ENCODE results near the gene DNAI2. TPM values are rescaled to one million over a fixed set of nuclear protein-coding genes. Genes with fewer than 3 reads are reported as not detected.

DNAI2 gene
- total RNA-seq, 1 experiment from 2014 or later, result 0.26 TPM

DNA sequence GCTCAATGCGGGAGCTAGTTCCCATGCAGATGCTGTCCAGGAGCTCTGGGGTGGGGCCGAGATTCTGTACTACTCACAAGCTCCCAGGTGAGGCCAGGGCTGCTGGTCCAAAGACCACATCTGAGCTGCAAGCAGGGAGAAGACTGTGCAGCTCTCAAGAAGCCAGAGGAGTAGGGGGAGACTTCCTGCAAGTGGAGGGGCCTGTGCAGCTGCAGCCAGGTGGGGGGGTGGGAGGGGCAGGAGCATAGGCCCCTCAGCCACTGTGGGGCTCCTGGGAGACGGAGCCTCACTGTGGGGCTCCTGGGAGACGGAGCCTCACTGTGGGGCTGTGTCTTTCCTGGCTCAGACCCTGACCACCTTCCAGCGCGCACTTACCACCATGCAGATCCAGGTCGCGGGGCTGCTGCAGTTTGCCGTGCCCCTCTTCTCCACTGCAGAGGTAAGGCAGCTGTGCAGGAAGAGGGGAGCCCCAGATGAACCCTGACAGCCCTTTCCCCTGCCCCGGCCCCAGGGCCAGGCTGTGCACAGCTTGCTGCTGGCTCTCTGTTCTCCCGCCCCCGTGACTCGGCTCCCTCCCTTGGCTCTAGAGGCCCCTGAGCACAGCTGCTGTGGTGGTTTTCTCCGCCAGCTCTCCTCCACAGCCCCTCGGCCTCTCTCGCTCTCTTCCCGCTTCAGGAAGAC is 24.3 kb upstream of the DNAI2 start (continued):
- TF ChIP-seq, protein P1, sequence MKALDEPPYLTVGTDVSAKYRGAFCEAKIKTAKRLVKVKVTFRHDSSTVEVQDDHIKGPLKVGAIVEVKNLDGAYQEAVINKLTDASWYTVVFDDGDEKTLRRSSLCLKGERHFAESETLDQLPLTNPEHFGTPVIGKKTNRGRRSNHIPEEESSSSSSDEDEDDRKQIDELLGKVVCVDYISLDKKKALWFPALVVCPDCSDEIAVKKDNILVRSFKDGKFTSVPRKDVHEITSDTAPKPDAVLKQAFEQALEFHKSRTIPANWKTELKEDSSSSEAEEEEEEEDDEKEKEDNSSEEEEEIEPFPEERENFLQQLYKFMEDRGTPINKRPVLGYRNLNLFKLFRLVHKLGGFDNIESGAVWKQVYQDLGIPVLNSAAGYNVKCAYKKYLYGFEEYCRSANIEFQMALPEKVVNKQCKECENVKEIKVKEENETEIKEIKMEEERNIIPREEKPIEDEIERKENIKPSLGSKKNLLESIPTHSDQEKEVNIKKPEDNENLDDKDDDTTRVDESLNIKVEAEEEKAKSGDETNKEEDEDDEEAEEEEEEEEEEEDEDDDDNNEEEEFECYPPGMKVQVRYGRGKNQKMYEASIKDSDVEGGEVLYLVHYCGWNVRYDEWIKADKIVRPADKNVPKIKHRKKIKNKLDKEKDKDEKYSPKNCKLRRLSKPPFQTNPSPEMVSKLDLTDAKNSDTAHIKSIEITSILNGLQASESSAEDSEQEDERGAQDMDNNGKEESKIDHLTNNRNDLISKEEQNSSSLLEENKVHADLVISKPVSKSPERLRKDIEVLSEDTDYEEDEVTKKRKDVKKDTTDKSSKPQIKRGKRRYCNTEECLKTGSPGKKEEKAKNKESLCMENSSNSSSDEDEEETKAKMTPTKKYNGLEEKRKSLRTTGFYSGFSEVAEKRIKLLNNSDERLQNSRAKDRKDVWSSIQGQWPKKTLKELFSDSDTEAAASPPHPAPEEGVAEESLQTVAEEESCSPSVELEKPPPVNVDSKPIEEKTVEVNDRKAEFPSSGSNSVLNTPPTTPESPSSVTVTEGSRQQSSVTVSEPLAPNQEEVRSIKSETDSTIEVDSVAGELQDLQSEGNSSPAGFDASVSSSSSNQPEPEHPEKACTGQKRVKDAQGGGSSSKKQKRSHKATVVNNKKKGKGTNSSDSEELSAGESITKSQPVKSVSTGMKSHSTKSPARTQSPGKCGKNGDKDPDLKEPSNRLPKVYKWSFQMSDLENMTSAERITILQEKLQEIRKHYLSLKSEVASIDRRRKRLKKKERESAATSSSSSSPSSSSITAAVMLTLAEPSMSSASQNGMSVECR (CRISPR knock-in tag; IDR thresholded peaks at IDR 0.05; ENCODE audit: borderline replicate concordance), result no peak
- TF ChIP-seq NR1H2 (CRISPR knock-in tag; IDR thresholded peaks at IDR 0.05) (no peak), CREM (CRISPR knock-in tag; IDR thresholded peaks at IDR 0.05) (no peak), NFYB (CRISPR knock-in tag; conservative IDR thresholded peaks at IDR 0.05; ENCODE audit: low read depth) (no peak)
- TF ChIP-seq, protein P2, sequence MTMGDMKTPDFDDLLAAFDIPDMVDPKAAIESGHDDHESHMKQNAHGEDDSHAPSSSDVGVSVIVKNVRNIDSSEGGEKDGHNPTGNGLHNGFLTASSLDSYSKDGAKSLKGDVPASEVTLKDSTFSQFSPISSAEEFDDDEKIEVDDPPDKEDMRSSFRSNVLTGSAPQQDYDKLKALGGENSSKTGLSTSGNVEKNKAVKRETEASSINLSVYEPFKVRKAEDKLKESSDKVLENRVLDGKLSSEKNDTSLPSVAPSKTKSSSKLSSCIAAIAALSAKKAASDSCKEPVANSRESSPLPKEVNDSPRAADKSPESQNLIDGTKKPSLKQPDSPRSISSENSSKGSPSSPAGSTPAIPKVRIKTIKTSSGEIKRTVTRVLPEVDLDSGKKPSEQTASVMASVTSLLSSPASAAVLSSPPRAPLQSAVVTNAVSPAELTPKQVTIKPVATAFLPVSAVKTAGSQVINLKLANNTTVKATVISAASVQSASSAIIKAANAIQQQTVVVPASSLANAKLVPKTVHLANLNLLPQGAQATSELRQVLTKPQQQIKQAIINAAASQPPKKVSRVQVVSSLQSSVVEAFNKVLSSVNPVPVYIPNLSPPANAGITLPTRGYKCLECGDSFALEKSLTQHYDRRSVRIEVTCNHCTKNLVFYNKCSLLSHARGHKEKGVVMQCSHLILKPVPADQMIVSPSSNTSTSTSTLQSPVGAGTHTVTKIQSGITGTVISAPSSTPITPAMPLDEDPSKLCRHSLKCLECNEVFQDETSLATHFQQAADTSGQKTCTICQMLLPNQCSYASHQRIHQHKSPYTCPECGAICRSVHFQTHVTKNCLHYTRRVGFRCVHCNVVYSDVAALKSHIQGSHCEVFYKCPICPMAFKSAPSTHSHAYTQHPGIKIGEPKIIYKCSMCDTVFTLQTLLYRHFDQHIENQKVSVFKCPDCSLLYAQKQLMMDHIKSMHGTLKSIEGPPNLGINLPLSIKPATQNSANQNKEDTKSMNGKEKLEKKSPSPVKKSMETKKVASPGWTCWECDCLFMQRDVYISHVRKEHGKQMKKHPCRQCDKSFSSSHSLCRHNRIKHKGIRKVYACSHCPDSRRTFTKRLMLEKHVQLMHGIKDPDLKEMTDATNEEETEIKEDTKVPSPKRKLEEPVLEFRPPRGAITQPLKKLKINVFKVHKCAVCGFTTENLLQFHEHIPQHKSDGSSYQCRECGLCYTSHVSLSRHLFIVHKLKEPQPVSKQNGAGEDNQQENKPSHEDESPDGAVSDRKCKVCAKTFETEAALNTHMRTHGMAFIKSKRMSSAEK (CRISPR knock-in tag; IDR thresholded peaks at IDR 0.05; ENCODE audit: borderline replicate concordance), result no peak
- TF ChIP-seq, protein P3, sequence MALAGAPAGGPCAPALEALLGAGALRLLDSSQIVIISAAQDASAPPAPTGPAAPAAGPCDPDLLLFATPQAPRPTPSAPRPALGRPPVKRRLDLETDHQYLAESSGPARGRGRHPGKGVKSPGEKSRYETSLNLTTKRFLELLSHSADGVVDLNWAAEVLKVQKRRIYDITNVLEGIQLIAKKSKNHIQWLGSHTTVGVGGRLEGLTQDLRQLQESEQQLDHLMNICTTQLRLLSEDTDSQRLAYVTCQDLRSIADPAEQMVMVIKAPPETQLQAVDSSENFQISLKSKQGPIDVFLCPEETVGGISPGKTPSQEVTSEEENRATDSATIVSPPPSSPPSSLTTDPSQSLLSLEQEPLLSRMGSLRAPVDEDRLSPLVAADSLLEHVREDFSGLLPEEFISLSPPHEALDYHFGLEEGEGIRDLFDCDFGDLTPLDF (CRISPR knock-in tag; IDR thresholded peaks at IDR 0.05), result no peak
- TF ChIP-seq, protein P4, sequence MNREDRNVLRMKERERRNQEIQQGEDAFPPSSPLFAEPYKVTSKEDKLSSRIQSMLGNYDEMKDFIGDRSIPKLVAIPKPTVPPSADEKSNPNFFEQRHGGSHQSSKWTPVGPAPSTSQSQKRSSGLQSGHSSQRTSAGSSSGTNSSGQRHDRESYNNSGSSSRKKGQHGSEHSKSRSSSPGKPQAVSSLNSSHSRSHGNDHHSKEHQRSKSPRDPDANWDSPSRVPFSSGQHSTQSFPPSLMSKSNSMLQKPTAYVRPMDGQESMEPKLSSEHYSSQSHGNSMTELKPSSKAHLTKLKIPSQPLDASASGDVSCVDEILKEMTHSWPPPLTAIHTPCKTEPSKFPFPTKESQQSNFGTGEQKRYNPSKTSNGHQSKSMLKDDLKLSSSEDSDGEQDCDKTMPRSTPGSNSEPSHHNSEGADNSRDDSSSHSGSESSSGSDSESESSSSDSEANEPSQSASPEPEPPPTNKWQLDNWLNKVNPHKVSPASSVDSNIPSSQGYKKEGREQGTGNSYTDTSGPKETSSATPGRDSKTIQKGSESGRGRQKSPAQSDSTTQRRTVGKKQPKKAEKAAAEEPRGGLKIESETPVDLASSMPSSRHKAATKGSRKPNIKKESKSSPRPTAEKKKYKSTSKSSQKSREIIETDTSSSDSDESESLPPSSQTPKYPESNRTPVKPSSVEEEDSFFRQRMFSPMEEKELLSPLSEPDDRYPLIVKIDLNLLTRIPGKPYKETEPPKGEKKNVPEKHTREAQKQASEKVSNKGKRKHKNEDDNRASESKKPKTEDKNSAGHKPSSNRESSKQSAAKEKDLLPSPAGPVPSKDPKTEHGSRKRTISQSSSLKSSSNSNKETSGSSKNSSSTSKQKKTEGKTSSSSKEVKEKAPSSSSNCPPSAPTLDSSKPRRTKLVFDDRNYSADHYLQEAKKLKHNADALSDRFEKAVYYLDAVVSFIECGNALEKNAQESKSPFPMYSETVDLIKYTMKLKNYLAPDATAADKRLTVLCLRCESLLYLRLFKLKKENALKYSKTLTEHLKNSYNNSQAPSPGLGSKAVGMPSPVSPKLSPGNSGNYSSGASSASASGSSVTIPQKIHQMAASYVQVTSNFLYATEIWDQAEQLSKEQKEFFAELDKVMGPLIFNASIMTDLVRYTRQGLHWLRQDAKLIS (CRISPR knock-in tag; IDR thresholded peaks at IDR 0.05; ENCODE audit: borderline replicate concordance), result no peak

DNA sequence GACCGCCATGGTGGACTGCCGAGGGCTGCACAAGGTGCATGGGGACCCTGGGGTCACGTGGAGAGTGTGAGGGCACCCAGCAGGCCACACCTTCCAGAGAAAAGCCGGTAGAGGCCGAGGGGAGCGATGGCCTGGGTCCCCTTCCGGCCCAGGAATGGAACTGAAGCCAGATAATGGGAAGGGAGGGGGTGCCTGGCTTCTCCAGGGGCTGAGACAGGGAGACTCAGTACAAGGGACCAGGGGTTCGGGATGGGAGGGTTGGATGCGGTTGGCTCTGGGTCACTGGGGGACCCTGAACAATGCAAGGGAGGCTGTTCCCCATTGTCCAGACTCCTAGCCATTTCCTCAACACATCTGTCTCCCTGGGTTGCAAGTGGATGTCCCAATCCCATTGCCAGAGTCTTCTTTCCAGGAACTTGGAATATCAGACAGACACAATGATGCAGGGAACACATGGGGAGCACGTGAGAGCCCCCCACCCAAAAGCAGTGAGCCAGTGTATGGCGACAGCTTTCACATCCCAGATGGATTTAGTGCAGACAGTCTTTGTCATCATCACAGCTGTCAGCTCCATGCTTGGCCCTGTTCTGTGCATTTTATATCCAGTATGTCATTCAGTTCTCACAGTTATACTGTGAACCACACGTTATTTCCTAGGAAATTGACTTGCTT is 23.6 kb upstream of the DNAI2 start:
- Mint-ChIP-seq H3K27me3 (ENCODE audit: low read depth) (peaks cover 7% of the 10 kb centered on the region), H3K9me3 (peaks cover 8% of the 10 kb centered on the region), H3K27ac (no peak overlapping the region), H3K4me3 (no peak overlapping the region), H3K36me3 (peaks cover 8% of the 10 kb centered on the region), H3K4me1 (peaks cover 9% of the 10 kb centered on the region)
- POLR2A ChIA-PET, result no interaction called here
- CTCF ChIA-PET, result interaction anchor here (1.2 to 2.1 kb wide), 5 partner anchors 9 to 51 kb away, joined by 4 to 9 read pairs (median 6); partner anchors contain the start of gene TTYH2
- no peak for DNase-seq (ENCODE audit: low spot score)
- no peak for ATAC-seq
- no peak for TF ChIP-seq OVOL2 (CRISPR knock-in tag; IDR thresholded peaks at IDR 0.05; ENCODE audit: borderline replicate concordance)
- no peak for TF ChIP-seq ZNF121 (CRISPR knock-in tag; IDR thresholded peaks at IDR 0.05)
- TF ChIP-seq, protein P5, sequence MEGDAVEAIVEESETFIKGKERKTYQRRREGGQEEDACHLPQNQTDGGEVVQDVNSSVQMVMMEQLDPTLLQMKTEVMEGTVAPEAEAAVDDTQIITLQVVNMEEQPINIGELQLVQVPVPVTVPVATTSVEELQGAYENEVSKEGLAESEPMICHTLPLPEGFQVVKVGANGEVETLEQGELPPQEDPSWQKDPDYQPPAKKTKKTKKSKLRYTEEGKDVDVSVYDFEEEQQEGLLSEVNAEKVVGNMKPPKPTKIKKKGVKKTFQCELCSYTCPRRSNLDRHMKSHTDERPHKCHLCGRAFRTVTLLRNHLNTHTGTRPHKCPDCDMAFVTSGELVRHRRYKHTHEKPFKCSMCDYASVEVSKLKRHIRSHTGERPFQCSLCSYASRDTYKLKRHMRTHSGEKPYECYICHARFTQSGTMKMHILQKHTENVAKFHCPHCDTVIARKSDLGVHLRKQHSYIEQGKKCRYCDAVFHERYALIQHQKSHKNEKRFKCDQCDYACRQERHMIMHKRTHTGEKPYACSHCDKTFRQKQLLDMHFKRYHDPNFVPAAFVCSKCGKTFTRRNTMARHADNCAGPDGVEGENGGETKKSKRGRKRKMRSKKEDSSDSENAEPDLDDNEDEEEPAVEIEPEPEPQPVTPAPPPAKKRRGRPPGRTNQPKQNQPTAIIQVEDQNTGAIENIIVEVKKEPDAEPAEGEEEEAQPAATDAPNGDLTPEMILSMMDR (IDR thresholded peaks at IDR 0.05), result no peak
- TF ChIP-seq ZNF232 (CRISPR knock-in tag; IDR thresholded peaks at IDR 0.05), result no peak
- no peak for TF ChIP-seq JUN (CRISPR knock-in tag; IDR thresholded peaks at IDR 0.05)
- no peak for TF ChIP-seq FOXJ3 (CRISPR knock-in tag; IDR thresholded peaks at IDR 0.05; ENCODE audit: borderline replicate concordance)
- TF ChIP-seq ZNF423 (CRISPR knock-in tag; IDR thresholded peaks at IDR 0.05), result no peak
- no peak for TF ChIP-seq NFE2L1 (CRISPR knock-in tag; IDR thresholded peaks at IDR 0.05)

All from WTC11 (cell line).